ENCODE measurements around the gene CUL1.

Gene CUL1

GRCh38 chr7:148719753-148720152 lies 21.1 kb downstream of the CUL1 start:
- no peak for DNase-seq

GRCh38 chr7:148720472-148720871 lies 21.8 kb downstream of the CUL1 start:
- no peak for DNase-seq

GRCh38 chr7:148721390-148721789 lies 22.7 kb downstream of the CUL1 start:
- no peak for DNase-seq

GRCh38 chr7:148722340-148723165 lies 23.9 kb downstream of the CUL1 start:
- DNase-seq = no peak

GRCh38 chr7:148723166-148723559 lies 24.5 kb downstream of the CUL1 start:
- no peak for DNase-seq

GRCh38 chr7:148723846-148724245 lies 25.1 kb downstream of the CUL1 start:
- no peak for DNase-seq

GRCh38 chr7:148726385-148726784 lies 27.7 kb downstream of the CUL1 start:
- no peak for DNase-seq

GRCh38 chr7:148727501-148728278 lies 29.0 kb downstream of the CUL1 start:
- no peak for DNase-seq

GRCh38 chr7:148729984-148730733 lies 31.5 kb downstream of the CUL1 start:
- no peak for DNase-seq

GRCh38 chr7:148732862-148733261 lies 34.2 kb downstream of the CUL1 start:
- DNase-seq = no peak

- no peak for DNase-seq
Observed at GRCh38 chr7:148733496-148733895, 34.8 kb downstream of the CUL1 start.

- no peak for DNase-seq
Observed at GRCh38 chr7:148735141-148735540, 36.4 kb downstream of the CUL1 start.

- DNase-seq = no peak
Observed at GRCh38 chr7:148735967-148736366, 37.3 kb downstream of the CUL1 start.

GRCh38 chr7:148738737-148739535 lies 40.2 kb downstream of the CUL1 start:
- no peak for DNase-seq

- no peak for DNase-seq
Observed at GRCh38 chr7:148746135-148746534, 47.4 kb downstream of the CUL1 start.

GRCh38 chr7:148747274-148747673 lies 48.6 kb downstream of the CUL1 start:
- no peak for DNase-seq

- DNase-seq = no peak
Observed at GRCh38 chr7:148750442-148751355, 52.0 kb downstream of the CUL1 start.

GRCh38 chr7:148753224-148753623 lies 54.5 kb downstream of the CUL1 start:
- DNase-seq = no peak

- DNase-seq = no peak
Observed at GRCh38 chr7:148754912-148755311, 56.2 kb downstream of the CUL1 start.

- DNase-seq = no peak
Observed at GRCh38 chr7:148761499-148762278, 63.0 kb downstream of the CUL1 start.

- DNase-seq = no peak
Observed at GRCh38 chr7:148763622-148764021, 64.9 kb downstream of the CUL1 start.
